BE2C (cell line): Measurements from ENCODE around the gene LRATD1.

ENCODE experiments used
- DNase-seq: peaks from one replicate; pipeline ENCODE4 v3.0.0-alpha.2; 2020
- H3K27me3 ChIP-seq: fragments of 250-450 bp; sonication (Bioruptor Pico); 2 replicates; pipeline ENCODE4 v1.5.1; 2020; ENCODE audit warnings: mild to moderate bottlenecking
- H3K36me3 ChIP-seq: fragments of 250-450 bp; sonication (Bioruptor Pico); 2 replicates; pipeline ENCODE4 v1.5.1; 2020; ENCODE audit warnings: mild to moderate bottlenecking
- H3K4me1 ChIP-seq: fragments of 250-450 bp; sonication (Bioruptor Pico); 2 replicates; pipeline ENCODE4 v1.5.1; 2020
- H3K4me3 ChIP-seq: 2 replicates; pipeline ENCODE4 v1.5.1; 2011; ENCODE audit warnings: low read depth, low read length
- H3K9me3 ChIP-seq: fragments of 250-450 bp; sonication (Bioruptor Pico); 2 replicates; pipeline ENCODE4 v1.5.1; 2020
- TF ChIP-seq, protein P1 (sequence below): IDR thresholded peaks from 2 replicates; pipeline ENCODE4 v1.5.1; 2012; ENCODE audit warnings: mild to moderate bottlenecking, low read depth, low read length

Gene LRATD1

DNA sequence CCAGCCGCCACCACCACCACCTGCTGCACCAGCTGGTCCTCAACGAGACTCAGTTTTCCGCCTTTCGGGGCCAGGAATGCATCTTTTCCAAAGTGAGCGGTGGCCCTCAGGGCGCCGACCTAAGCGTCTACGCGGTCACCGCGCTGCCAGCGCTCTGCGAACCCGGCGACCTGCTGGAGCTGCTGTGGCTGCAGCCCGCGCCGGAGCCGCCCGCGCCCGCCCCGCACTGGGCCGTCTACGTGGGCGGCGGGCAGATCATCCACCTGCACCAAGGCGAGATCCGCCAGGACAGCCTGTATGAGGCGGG is 1.6 kb downstream of the LRATD1 start:
- no peak for DNase-seq
- Histone ChIP-seq H3K4me3 (peak overlapping the region; percentile 65; the same call in 1 of the 2 replicates), H3K4me1 (no peaks in the 10 kb centered on the region), H3K9me3 (no peaks in the 10 kb centered on the region; the same call in 1 of the 2 replicates), H3K36me3 (no peaks in the 10 kb centered on the region), H3K27me3 (peaks cover 83% of the 10 kb centered on the region)
- TF ChIP-seq, protein P1, sequence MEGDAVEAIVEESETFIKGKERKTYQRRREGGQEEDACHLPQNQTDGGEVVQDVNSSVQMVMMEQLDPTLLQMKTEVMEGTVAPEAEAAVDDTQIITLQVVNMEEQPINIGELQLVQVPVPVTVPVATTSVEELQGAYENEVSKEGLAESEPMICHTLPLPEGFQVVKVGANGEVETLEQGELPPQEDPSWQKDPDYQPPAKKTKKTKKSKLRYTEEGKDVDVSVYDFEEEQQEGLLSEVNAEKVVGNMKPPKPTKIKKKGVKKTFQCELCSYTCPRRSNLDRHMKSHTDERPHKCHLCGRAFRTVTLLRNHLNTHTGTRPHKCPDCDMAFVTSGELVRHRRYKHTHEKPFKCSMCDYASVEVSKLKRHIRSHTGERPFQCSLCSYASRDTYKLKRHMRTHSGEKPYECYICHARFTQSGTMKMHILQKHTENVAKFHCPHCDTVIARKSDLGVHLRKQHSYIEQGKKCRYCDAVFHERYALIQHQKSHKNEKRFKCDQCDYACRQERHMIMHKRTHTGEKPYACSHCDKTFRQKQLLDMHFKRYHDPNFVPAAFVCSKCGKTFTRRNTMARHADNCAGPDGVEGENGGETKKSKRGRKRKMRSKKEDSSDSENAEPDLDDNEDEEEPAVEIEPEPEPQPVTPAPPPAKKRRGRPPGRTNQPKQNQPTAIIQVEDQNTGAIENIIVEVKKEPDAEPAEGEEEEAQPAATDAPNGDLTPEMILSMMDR = no peak

DNA sequence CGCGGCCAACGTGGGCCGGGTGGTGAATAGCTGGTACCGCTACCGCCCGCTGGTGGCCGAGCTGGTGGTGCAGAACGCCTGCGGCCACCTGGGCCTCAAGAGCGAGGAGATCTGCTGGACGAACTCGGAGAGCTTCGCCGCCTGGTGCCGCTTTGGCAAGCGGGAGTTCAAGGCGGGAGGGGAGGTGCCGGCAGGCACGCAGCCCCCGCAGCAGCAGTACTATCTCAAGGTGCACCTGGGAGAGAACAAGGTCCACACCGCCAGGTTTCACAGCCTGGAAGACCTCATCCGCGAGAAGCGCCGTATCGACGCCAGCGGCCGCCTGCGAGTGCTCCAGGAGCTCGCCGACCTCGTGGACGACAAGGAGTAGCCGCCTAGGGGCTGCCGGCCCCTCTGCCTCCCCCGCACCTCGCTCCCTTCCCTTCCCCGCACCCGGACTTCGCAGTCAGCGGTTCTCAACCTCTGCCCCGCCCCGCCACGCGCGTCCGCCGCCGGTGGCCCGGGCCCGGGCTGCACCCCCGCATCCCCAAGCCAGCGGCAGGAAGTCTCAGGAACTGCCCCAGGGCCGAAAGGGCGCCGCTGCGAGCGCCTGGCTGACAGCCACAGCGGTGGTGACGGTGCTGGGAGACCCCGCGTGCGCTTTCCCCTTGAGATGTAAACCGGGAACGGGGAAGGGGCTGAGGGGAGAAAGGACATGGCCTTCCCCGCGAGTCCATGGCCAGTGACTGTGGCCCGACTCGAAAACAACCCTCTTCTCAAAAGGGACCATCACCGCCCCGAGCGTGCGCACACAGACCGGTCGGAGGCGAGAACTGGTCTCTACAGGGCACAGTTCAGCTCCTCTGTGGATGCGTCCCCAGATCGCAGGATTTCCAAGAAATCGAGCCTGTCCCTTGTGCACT is 2.2 kb downstream of the LRATD1 start:
- Histone ChIP-seq H3K4me1 (no peaks in the 10 kb centered on the region), H3K27me3 (peaks cover 80% of the 10 kb centered on the region), H3K4me3 (peak overlapping the region; percentile 65), H3K36me3 (no peaks in the 10 kb centered on the region), H3K9me3 (no peaks in the 10 kb centered on the region; the same call in 1 of the 2 replicates)
- TF ChIP-seq, protein P1 = peak; percentile 72
- DNase-seq = peak; percentile 86

DNA sequence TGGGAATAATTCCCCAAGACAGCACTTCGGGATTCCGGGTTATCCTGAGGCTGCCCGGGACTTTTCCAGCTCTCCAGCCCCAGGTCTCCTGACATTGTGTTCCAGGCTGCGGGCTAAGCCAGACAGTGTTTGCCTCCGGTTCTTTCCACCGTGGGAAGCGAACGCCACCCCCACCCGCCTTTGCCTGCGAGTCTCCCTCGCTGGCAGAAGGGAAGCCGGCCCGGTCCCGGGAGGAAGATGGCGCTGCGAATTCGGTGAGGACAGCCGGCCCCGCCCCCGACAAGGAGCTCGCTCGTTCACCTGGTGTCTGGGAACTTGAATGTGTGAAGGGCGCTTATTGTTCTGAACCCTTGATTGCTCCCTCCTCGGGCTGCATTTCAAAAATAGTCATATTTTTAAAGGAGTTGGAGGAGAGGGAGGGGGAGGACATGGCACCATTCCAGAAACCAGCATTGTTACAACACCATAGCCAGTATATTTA is 2.9 kb downstream of the LRATD1 start:
- H3K4me1 ChIP-seq = no peaks in the 10 kb centered on the region
- no peaks in the 10 kb centered on the region; the same call in 1 of the 2 replicates for H3K9me3 ChIP-seq
- no peaks in the 10 kb centered on the region for H3K36me3 ChIP-seq
- H3K27me3 ChIP-seq = peaks cover 74% of the 10 kb centered on the region
- H3K4me3 ChIP-seq = peak overlapping the region; percentile 65
- DNase-seq = peak; percentile 72
- TF ChIP-seq, protein P1 = no peak

DNA sequence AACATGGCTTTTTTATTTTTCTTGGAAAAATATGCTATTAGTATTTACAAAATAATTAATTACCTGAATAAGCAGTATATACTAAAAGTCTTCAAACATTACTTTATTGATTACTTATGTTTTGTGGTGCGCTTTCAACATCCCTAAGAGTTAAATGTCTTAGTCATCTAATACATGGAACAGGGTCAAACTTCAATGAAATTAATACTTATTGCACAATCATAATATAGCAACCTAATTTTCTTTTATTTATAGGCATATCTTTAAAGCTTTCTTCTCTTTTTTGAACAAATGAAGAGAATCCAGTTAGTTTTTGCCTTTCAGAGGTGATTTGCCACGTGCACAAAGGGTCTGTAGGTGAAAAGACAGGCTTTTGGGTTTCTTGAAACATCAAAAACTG is 6.0 kb downstream of the LRATD1 start:
- TF ChIP-seq, protein P1 = no peak
- H3K4me1 ChIP-seq = no peaks in the 10 kb centered on the region
- H3K36me3 ChIP-seq = no peaks in the 10 kb centered on the region
- no peak overlapping the region for H3K4me3 ChIP-seq
- no peaks in the 10 kb centered on the region; the same call in 1 of the 2 replicates for H3K9me3 ChIP-seq
- DNase-seq = no peak
- H3K27me3 ChIP-seq = peaks cover 51% of the 10 kb centered on the region

DNA sequence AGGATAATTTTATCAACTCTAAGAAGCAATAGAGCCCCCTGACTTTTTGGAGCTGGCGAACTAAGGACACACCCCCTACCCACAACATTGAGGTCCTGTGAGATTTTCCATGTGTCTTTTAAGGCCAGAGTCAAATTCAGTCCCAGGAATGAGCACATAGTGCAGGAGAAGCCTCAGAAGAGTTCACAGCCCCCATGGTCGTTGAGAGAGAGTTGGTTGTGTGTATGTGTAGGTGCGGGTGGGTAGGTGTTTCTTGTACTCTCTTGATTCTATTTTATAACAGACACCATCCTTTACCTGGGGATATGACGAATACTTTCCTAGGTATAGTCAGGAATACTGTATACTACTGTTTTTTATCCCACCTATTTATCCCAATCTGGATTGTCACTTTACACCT is 8.6 kb downstream of the LRATD1 start:
- TF ChIP-seq, protein P1 = no peak
- Histone ChIP-seq H3K4me3 (no peak overlapping the region), H3K36me3 (no peaks in the 10 kb centered on the region), H3K9me3 (no peaks in the 10 kb centered on the region), H3K4me1 (no peaks in the 10 kb centered on the region), H3K27me3 (peaks cover 25% of the 10 kb centered on the region)
- no peak for DNase-seq

DNA sequence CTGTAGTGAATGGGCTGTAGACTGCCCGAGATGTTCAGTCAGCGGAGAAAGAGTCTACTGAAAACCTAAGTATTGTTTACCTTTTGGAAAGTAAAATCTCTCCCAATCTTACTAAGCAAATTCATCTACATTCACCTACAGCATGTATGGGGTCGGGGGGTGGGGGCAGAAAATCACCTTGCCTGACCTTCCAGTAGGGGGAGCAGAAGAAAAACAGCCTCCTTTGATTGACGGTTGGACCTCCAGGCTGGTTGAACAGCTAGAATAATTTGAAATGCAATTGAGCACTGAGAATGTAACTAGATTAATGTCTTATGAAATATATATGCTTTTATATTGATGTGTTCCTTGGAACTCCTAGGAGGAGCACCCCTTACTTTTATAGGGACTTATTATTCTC is 10.0 kb downstream of the LRATD1 start:
- Histone ChIP-seq H3K27me3 (peaks cover 11% of the 10 kb centered on the region), H3K36me3 (no peaks in the 10 kb centered on the region), H3K9me3 (no peaks in the 10 kb centered on the region), H3K4me3 (no peak overlapping the region), H3K4me1 (no peaks in the 10 kb centered on the region)
- DNase-seq = no peak
- TF ChIP-seq, protein P1 = peak; percentile 46
